ENCODE results near the gene C1QTNF4. TPM values are rescaled to one million over a fixed set of nuclear protein-coding genes. Genes with fewer than 3 reads are reported as not detected.

Gene C1QTNF4
- total RNA-seq, 1 experiment from 2014 or later: 0.75 TPM

DNA sequence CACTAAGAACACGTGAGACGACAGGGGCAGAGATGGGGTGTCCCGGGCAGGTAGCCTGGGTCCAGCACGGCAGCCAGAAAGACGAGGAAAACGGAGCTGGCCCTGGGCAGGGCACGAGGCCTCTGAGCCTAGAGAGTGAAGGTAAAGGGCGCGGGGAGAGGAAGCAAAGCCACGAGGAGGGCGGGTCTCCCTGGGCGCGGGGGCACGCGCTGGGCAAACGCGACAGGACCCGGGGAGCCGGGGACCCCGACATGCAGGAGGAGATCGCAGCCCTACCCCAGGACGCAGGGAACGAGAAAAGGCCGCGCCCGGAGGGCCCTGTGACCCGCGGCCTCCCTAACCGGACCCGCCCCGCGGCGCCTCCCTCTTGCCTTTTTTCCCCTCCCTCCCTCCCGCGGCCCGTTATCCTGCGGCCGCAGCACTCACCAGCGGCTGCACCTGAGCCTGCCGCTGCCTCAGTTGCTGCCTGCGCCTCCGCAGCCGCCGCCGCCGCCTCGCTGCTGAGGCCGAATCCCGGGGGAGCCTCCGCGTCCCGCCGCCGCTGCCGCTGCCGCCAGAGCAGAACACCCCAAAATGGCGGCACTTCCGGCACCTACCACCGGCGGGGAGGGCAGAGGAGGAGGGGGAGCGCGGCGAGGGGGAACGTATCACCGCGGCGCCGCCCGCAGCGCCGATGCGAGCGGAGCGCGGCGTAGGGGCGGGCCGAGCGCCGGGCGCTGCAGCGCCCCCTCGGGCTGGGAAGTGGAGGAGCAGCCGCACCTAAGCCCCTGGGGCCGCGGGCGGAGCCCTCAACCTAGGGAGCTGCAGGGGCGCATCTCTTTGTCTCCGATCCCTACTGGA is 41.4 kb downstream of the C1QTNF4 start, which contains the start of gene CELF1:
Gene CELF1 (minus strand): TSS at position 567 of the 840 bp plus-strand sequence. CDS start 53,609 bp downstream, outside the sequence.
- TF ChIP-seq, protein P1, sequence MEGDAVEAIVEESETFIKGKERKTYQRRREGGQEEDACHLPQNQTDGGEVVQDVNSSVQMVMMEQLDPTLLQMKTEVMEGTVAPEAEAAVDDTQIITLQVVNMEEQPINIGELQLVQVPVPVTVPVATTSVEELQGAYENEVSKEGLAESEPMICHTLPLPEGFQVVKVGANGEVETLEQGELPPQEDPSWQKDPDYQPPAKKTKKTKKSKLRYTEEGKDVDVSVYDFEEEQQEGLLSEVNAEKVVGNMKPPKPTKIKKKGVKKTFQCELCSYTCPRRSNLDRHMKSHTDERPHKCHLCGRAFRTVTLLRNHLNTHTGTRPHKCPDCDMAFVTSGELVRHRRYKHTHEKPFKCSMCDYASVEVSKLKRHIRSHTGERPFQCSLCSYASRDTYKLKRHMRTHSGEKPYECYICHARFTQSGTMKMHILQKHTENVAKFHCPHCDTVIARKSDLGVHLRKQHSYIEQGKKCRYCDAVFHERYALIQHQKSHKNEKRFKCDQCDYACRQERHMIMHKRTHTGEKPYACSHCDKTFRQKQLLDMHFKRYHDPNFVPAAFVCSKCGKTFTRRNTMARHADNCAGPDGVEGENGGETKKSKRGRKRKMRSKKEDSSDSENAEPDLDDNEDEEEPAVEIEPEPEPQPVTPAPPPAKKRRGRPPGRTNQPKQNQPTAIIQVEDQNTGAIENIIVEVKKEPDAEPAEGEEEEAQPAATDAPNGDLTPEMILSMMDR (IDR thresholded peaks at IDR 0.05; ENCODE audit: insufficient read depth in 1 of 2, low read depth in 1 of 2, low read length in 1 of 2, severe bottlenecking in 1 of 2, unreplicated experiment in 1 of 2): peak; percentile 74 to 91
- POLR2A ChIA-PET: interaction anchor here (0.6 to 1.5 kb wide), 4 partner anchors 12 to 145 kb away, joined by 4 read pairs; no protein-coding TSS in a partner anchor
- no peaks in the 10 kb centered on the region for H3K27me3 ChIP-seq (replicated peaks; ENCODE audit: control insufficient read depth, insufficient read depth, low read length)

DNA sequence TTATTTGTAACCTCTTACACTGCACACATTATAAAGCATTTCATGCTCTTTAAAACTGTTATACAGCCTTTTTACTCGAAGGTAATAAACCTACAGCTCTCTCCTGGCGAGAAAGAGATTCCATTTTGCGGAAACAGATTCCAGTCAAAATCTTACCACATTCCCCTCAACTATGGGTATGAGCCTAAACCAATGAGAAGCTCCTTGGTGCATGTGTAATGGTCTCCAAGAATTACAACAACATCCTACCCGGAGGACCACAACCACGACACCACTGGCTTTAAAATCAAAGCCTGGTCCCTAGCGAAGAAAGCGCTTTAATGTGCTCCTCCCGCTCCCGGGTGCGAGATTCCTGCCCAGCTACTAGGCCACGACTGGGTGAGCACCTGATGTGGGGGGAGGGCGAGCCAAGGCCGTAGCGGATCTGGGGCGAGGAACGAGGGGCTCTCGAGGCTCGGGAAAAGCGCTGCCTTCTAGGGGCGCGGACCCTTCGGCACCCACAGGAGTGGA is 42.1 kb downstream of the C1QTNF4 start:
- CTCF ChIA-PET: interaction anchor here (0.6 to 1.3 kb wide), 5 partner anchors 13 to 1005 kb away, joined by 4 to 6 read pairs (median 5); partner anchors contain the start of gene PSMC3
- no peaks in the 10 kb centered on the region for H3K27me3 ChIP-seq (replicated peaks; ENCODE audit: control insufficient read depth, insufficient read depth, low read length)
- peak overlapping the region; percentile 96 for H3K4me3 ChIP-seq (ENCODE audit: low read depth, low read length)
- peak; percentile 54 to 62 for DNase-seq
- TF ChIP-seq, protein P1 (IDR thresholded peaks at IDR 0.05; ENCODE audit: insufficient read depth in 1 of 2, low read depth in 1 of 2, low read length in 1 of 2, severe bottlenecking in 1 of 2, unreplicated experiment in 1 of 2): no peak
- Mint-ChIP-seq H3K4me3 (ENCODE audit: unreplicated experiment) (peak overlapping the region; percentile 94), H3K9me3 (ENCODE audit: unreplicated experiment) (no peaks in the 10 kb centered on the region), H3K27ac (ENCODE audit: unreplicated experiment) (peak overlapping the region; percentile 93), H3K36me3 (ENCODE audit: insufficient read depth, unreplicated experiment) (peaks cover 45% of the 10 kb centered on the region), H3K4me1 (ENCODE audit: low read depth, unreplicated experiment) (peaks cover 8% of the 10 kb centered on the region), H3K27me3 (ENCODE audit: insufficient read depth, unreplicated experiment) (no peaks in the 10 kb centered on the region)
- H3K36me3 ChIP-seq (ENCODE audit: control insufficient read depth, insufficient read depth, low read length): no peaks in the 10 kb centered on the region
- POLR2A ChIA-PET: interaction anchor here (0.7 to 1.5 kb wide), 3 partner anchors 12 to 14 kb away, joined by 4 to 5 read pairs (median 4); no protein-coding TSS in a partner anchor
- BruUV-seq (replicated peaks): TSS peak; percentile 44
- H3K4me1 ChIP-seq: peaks cover 6% of the 10 kb centered on the region; the same call in 1 of the 2 replicates
- H3K9me3 ChIP-seq: no peaks in the 10 kb centered on the region
- intact Hi-C loops (cut with micrococcal nuclease; ENCODE audit: unreplicated experiment): loop anchor here (2.0 to 10.0 kb wide), 2 partner anchors 21 to 67 kb away; no protein-coding TSS in a partner anchor

More for the DNA sequence above, 41.4 kb downstream of the C1QTNF4 start, which contains the start of gene CELF1:
- no TSS peak for BruUV-seq (replicated peaks)
- Mint-ChIP-seq H3K36me3 (ENCODE audit: insufficient read depth, unreplicated experiment) (peaks cover 38% of the 10 kb centered on the region), H3K27me3 (ENCODE audit: insufficient read depth, unreplicated experiment) (no peaks in the 10 kb centered on the region), H3K4me1 (ENCODE audit: low read depth, unreplicated experiment) (peaks cover 8% of the 10 kb centered on the region), H3K4me3 (ENCODE audit: unreplicated experiment) (peak within 1 kb of the TSS; percentile 94), H3K27ac (ENCODE audit: unreplicated experiment) (peak within 1 kb of the TSS; percentile 93), H3K9me3 (ENCODE audit: unreplicated experiment) (no peaks in the 10 kb centered on the region)
- intact Hi-C loops (cut with micrococcal nuclease; ENCODE audit: unreplicated experiment): loop anchor here (1.0 to 10.0 kb wide), 4 partner anchors 13 to 68 kb away; partner anchors contain the start of genes NDUFS3 and PTPMT1
- H3K9me3 ChIP-seq: no peaks in the 10 kb centered on the region
- peak within 1 kb of the TSS; percentile 96 for H3K4me3 ChIP-seq (ENCODE audit: low read depth, low read length)
- DNase-seq: peak; percentile 92 to 95
- peaks cover 6% of the 10 kb centered on the region; the same call in 1 of the 2 replicates for H3K4me1 ChIP-seq
- H3K36me3 ChIP-seq (ENCODE audit: control insufficient read depth, insufficient read depth, low read length): no peaks in the 10 kb centered on the region
- CTCF ChIA-PET: interaction anchor here (0.6 to 1.3 kb wide), 15 partner anchors 9 to 1005 kb away, joined by 3 to 16 read pairs (median 4); partner anchors contain the start of genes KBTBD4, NDUFS3, PSMC3 and PTPMT1

DNA sequence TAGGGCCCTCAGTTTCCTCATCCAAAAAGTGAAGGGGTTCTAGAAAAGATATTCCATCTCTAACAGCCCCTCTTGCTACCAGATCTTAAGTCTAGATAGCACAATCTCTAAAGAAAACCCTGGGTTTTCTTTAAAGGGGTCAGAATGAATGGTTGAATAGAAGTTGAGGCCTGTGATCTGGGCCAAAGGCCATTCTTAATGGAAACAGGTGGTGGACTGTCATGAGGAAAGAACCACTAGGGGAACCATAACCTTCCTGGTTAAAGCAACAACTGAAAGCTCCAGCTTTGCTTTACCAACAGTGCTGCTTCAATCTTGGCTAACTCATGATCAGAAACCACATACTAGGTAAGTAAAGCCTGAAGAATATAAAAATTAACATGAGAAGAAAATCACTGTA is 43.1 kb downstream of the C1QTNF4 start:
- no peaks in the 10 kb centered on the region for H3K9me3 ChIP-seq
- Mint-ChIP-seq H3K27ac (ENCODE audit: unreplicated experiment) (peak overlapping the region; percentile 93), H3K27me3 (ENCODE audit: insufficient read depth, unreplicated experiment) (no peaks in the 10 kb centered on the region), H3K4me3 (ENCODE audit: unreplicated experiment) (peak overlapping the region; percentile 94), H3K4me1 (ENCODE audit: low read depth, unreplicated experiment) (peaks cover 8% of the 10 kb centered on the region), H3K36me3 (ENCODE audit: insufficient read depth, unreplicated experiment) (peaks cover 46% of the 10 kb centered on the region), H3K9me3 (ENCODE audit: unreplicated experiment) (no peaks in the 10 kb centered on the region)
- peaks cover 6% of the 10 kb centered on the region; the same call in 1 of the 2 replicates for H3K4me1 ChIP-seq
- TF ChIP-seq, protein P1 (IDR thresholded peaks at IDR 0.05; ENCODE audit: insufficient read depth in 1 of 2, low read depth in 1 of 2, low read length in 1 of 2, severe bottlenecking in 1 of 2, unreplicated experiment in 1 of 2): peak; percentile 29 to 41
- DNase-seq: peak in 1 of 2 experiments; percentile 35
- intact Hi-C loops (cut with micrococcal nuclease; ENCODE audit: unreplicated experiment): loop anchor here (10.0 kb wide), 1 partner anchor 66 kb away; no protein-coding TSS in a partner anchor
- ChIA-PET CTCF (interaction anchor here (0.7 to 1.3 kb wide), 3 partner anchors 12 to 168 kb away, joined by 5 to 6 read pairs (median 6); partner anchors contain the start of gene PSMC3), POLR2A (interaction anchor here (0.7 to 1.5 kb wide), 2 partner anchors 11 to 14 kb away, joined by 4 to 5 read pairs; no protein-coding TSS in a partner anchor)
- no TSS peak for BruUV-seq (replicated peaks)
- no peaks in the 10 kb centered on the region for H3K36me3 ChIP-seq (ENCODE audit: control insufficient read depth, insufficient read depth, low read length)
- H3K4me3 ChIP-seq (ENCODE audit: low read depth, low read length): no peak overlapping the region; the same call in 1 of the 2 replicates
- no peaks in the 10 kb centered on the region for H3K27me3 ChIP-seq (replicated peaks; ENCODE audit: control insufficient read depth, insufficient read depth, low read length)
